Left lung (tissue), 10 donors: ENCODE results near the gene PRKCA. TPM values are rescaled to one million over a fixed set of nuclear protein-coding genes. Genes with fewer than 3 reads are reported as not detected.

Experiments
- ATAC-seq: fragments of 200-7000 bp; cut with Tn5 transposase; one replicate; pipeline ENCODE4 v1.9.1; 2020; ENCODE audit warnings: moderate library complexity
- DNase-seq, 4 donors: peaks; one replicate each; pipeline ENCODE4 v3.0.0-alpha.2; 2013 to 2020
- H3K27ac ChIP-seq, 2 donors: fragments of 200-600 bp; sonication (generic) in 1 of 2; one replicate each; pipeline versions ENCODE4 v1.5.0 to v1.8.0; 2020 to 2021
- H3K27me3 ChIP-seq, 2 donors: fragments of 200-600 bp; sonication (generic) in 1 of 2; one replicate each; pipeline versions ENCODE4 v1.5.0 to v1.8.0; 2020 to 2021
- H3K36me3 ChIP-seq, 2 donors: fragments of 200-600 bp; sonication (generic) in 1 of 2; one replicate each; pipeline versions ENCODE4 v1.5.0 to v1.8.0; 2020 to 2021
- H3K4me1 ChIP-seq, 2 donors: fragments of 200-600 bp; one replicate each; pipeline ENCODE4 v1.8.0; 2021
- H3K4me3 ChIP-seq, 2 donors: fragments of 200-600 bp; sonication (generic) in 1 of 2; one replicate each; pipeline versions ENCODE4 v1.5.0 to v1.8.0; 2020 to 2021; ENCODE audit warnings: mild to moderate bottlenecking in 1 of 2
- H3K9me3 ChIP-seq, 2 donors: fragments of 200-600 bp; sonication (generic) in 1 of 2; one replicate each; pipeline versions ENCODE4 v1.5.0 to v1.8.0; 2020 to 2021
- intact Hi-C, 2 donors: fragments of 100-400 bp; cut with DNase I; formaldehyde crosslinking; loops; one replicate each; pipeline versions ENCODE4 v1.11.2 to v1.14.2; 2022
- polyA plus RNA-seq, 6 donors: library from polyadenylated mRNA; unstranded; fragments of 120-200 nt; gene quantifications; one replicate each; pipeline ENCODE4 v1.2.1, GENCODE V29; 2013; ENCODE audit not compliant: insufficient read length in 6 of 6
- total RNA-seq, 2 donors: library from RNA; stranded (reverse); fragmentation: NEBNext Ultra II Directional; extraction: Animal tissue kit (Norgen Biotek cat#: 25700); gene quantifications; one replicate each; pipeline ENCODE4 v1.2.1, GENCODE V29; 2021
- TF ChIP-seq, protein P1 (sequence below), 2 donors: fragments of 200-600 bp; sonication (generic) in 1 of 2; IDR thresholded peaks; one replicate each; pipeline versions ENCODE4 v1.5.0 to v1.8.0; 2021; ENCODE audit warnings: antibody characterized with exemption in 2 of 2
- donor health status: DM: no; HTN: yes; CAD: no.
- donor health status: DM: no; HTN: no; CAD: no.

PRKCA gene
- total and polyA plus RNA-seq, 8 donors: 16.4 to 30.4 (median 17.5) TPM

DNA sequence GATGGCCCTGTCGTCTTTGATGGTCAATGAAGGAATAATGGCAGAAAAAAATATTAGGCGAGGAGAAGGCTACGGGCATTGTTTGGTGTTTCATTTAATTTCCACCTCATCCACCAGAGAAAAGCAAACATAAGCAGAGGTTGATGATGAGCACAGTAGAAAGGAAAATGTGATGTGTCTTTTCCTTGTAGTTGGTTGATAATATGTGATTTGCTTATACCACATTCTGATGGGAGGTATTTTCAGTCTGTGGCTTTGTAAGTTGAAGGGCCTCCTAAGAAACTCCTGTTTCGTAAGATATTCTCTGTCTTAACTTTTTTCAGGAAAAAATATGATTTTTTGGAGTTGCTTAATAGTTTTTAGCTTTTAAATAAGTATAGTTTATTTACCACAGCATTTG is 215.7 kb downstream of the PRKCA start:
- no peak for ATAC-seq
- no peaks in the 10 kb centered on the region for H3K27me3 ChIP-seq
- H3K27ac ChIP-seq: no peak overlapping the region
- H3K4me1 ChIP-seq: no peaks in the 10 kb centered on the region
- H3K9me3 ChIP-seq: no peaks in the 10 kb centered on the region
- no peak for DNase-seq
- H3K36me3 ChIP-seq: no peaks in the 10 kb centered on the region
- no peak overlapping the region for H3K4me3 ChIP-seq
- intact Hi-C loops: no loop called here
- TF ChIP-seq, protein P1, sequence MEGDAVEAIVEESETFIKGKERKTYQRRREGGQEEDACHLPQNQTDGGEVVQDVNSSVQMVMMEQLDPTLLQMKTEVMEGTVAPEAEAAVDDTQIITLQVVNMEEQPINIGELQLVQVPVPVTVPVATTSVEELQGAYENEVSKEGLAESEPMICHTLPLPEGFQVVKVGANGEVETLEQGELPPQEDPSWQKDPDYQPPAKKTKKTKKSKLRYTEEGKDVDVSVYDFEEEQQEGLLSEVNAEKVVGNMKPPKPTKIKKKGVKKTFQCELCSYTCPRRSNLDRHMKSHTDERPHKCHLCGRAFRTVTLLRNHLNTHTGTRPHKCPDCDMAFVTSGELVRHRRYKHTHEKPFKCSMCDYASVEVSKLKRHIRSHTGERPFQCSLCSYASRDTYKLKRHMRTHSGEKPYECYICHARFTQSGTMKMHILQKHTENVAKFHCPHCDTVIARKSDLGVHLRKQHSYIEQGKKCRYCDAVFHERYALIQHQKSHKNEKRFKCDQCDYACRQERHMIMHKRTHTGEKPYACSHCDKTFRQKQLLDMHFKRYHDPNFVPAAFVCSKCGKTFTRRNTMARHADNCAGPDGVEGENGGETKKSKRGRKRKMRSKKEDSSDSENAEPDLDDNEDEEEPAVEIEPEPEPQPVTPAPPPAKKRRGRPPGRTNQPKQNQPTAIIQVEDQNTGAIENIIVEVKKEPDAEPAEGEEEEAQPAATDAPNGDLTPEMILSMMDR (IDR thresholded peaks at IDR 0.05): no peak

DNA sequence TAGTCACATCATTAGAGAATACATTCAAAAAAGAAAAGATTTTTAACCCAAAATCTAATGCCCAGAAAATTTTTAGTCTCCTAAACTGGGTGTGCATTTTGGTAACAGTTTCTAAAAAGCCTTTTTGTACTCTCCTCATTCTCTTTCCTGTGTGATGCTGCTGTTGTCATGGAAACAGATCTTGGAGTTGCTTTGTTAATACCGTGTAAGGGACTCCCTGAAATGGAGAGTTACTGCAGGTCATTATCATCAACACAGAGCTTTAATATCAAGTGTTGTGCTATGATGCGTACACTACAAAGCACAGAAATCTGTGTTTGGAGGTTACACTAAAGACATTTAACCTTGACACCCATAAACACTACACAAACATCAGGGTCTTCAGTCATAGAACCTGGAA is 216.3 kb downstream of the PRKCA start:
- H3K4me3 ChIP-seq: no peak overlapping the region
- DNase-seq (no peak), ATAC-seq (no peak)
- H3K27me3 ChIP-seq: no peaks in the 10 kb centered on the region
- H3K4me1 ChIP-seq: no peaks in the 10 kb centered on the region
- H3K9me3 ChIP-seq: no peaks in the 10 kb centered on the region
- H3K36me3 ChIP-seq: no peaks in the 10 kb centered on the region
- no peak overlapping the region for H3K27ac ChIP-seq
- intact Hi-C loops: no loop called here
- TF ChIP-seq, protein P1 (IDR thresholded peaks at IDR 0.05): no peak

DNA sequence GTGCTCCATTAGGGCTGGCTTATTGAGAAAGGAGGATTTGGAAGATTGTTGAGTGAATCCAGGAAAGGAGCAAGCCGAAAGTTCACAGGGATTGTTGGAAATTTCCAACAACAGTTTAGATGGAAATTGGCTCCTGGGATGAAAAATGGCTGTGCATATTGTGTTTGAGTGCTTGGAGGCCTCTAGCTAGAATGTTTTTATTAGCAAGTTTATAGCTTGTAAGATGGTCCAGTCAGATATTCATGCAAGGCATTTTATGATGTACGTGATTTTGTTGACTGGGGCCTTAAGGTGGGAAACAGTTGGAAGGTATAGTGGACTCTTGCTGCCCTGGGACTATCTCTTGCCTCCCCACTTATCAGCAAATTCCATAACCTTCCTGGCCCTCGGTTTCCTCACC is 216.7 kb downstream of the PRKCA start:
- Histone ChIP-seq H3K9me3 (no peaks in the 10 kb centered on the region), H3K4me3 (no peak overlapping the region), H3K27me3 (no peaks in the 10 kb centered on the region), H3K4me1 (no peaks in the 10 kb centered on the region), H3K36me3 (no peaks in the 10 kb centered on the region), H3K27ac (no peak overlapping the region)
- DNase-seq (no peak), ATAC-seq (no peak)
- intact Hi-C loops: no loop called here
- TF ChIP-seq, protein P1 (IDR thresholded peaks at IDR 0.05): no peak

DNA sequence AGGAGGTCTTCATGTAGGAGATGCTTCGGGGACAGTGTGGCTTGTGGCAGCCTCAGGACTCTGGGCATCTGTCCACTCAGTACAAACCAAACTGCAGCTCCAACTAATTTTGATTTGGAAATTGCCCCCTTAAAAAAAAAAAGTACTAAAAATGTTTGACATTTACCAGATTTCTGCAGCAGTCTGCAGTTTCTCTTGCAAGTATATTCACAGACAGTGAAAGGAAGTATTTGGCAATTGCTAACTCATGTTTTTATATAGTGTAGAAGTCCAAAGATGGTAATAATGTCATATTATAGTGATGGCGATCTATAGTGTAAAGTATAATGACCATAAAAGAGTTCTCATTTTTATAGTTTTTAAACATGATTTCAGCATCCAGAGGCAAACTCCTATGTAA is 218.6 kb downstream of the PRKCA start:
- intact Hi-C loops: no loop called here
- no peak overlapping the region for H3K4me3 ChIP-seq
- peaks cover 0 to 2% of the 10 kb centered on the region in 2 donors for H3K9me3 ChIP-seq
- no peak overlapping the region for H3K27ac ChIP-seq
- H3K27me3 ChIP-seq: no peaks in the 10 kb centered on the region
- ATAC-seq (no peak), DNase-seq (no peak)
- no peaks in the 10 kb centered on the region for H3K36me3 ChIP-seq
- TF ChIP-seq, protein P1 (IDR thresholded peaks at IDR 0.05): no peak
- H3K4me1 ChIP-seq: no peaks in the 10 kb centered on the region

DNA sequence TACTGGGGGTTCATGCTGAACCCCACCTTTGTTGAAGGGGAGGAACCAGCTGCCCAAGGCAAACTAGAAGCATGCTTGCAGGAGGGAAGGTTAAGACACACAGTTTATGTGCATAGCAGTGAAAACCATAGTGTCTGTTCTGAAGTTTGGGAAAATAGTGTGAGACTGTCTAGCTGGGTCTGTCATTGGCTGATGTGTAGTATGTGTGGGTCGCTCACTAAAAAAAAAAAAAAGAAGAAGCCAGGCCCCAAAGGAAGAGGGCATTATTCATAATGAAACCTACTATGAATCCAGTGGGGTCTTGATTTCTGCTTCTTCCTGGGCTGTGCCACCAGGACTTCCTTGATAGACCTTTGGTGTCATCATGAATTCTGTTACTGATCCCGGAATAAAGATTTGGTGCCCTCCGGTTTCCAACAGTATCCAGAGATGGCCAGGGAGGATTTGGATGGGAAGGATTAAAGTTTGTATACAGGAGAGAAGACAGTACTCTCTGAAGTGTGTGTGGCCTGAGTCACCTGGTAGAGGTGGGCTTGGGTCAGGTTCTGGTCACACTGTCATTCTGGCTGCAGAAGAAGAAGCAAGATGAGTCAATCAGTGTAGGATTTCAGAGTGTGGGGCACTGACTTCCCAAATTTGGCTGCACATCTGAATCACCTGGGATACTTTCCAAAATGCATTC is 220.3 kb downstream of the PRKCA start:
- Histone ChIP-seq H3K27me3 (no peaks in the 10 kb centered on the region), H3K9me3 (peaks cover 0 to 2% of the 10 kb centered on the region in 2 donors), H3K4me1 (no peaks in the 10 kb centered on the region), H3K4me3 (no peak overlapping the region), H3K27ac (no peak overlapping the region), H3K36me3 (no peaks in the 10 kb centered on the region)
- no peak for ATAC-seq
- intact Hi-C loops: no loop called here
- DNase-seq: no peak
- TF ChIP-seq, protein P1 (IDR thresholded peaks at IDR 0.05): no peak
